Mononuclear cell (primary cell): ENCODE results near the gene SERPINF2. TPM values are rescaled to one million over a fixed set of nuclear protein-coding genes. Genes with fewer than 3 reads are reported as not detected.
"Not testable (repeated sequence)": the region's sequence is repeated elsewhere in the genome, so short reads cannot be mapped to it uniquely, and the experiment has no call there.

Experiments
- H3K27me3 ChIP-seq: 2 replicates; pipeline ENCODE4 v1.6.0; 2011; ENCODE audit warnings: low read length, control low read depth; ENCODE audit not compliant: insufficient read depth
- H3K4me1 ChIP-seq: 2 replicates; pipeline ENCODE4 v1.5.1; 2011; ENCODE audit warnings: mild to moderate bottlenecking, low read length, control low read depth; ENCODE audit not compliant: insufficient read depth
- H3K4me3 ChIP-seq: 2 replicates; pipeline ENCODE4 v1.5.1; 2011; ENCODE audit warnings: mild to moderate bottlenecking, low read length, moderate library complexity
- H3K9me3 ChIP-seq: 2 replicates; pipeline ENCODE4 v1.5.1; 2011; ENCODE audit warnings: low read depth, mild to moderate bottlenecking, control low read depth, low read length
- total RNA-seq: library from RNA; depleted of rRNA; stranded (reverse); fragments of >200 nt; gene quantifications from one replicate; pipeline ENCODE4 v1.2.3, GENCODE V29; 2012

The SERPINF2 gene
- total RNA-seq, 1 donor, result 0.52 TPM

DNA sequence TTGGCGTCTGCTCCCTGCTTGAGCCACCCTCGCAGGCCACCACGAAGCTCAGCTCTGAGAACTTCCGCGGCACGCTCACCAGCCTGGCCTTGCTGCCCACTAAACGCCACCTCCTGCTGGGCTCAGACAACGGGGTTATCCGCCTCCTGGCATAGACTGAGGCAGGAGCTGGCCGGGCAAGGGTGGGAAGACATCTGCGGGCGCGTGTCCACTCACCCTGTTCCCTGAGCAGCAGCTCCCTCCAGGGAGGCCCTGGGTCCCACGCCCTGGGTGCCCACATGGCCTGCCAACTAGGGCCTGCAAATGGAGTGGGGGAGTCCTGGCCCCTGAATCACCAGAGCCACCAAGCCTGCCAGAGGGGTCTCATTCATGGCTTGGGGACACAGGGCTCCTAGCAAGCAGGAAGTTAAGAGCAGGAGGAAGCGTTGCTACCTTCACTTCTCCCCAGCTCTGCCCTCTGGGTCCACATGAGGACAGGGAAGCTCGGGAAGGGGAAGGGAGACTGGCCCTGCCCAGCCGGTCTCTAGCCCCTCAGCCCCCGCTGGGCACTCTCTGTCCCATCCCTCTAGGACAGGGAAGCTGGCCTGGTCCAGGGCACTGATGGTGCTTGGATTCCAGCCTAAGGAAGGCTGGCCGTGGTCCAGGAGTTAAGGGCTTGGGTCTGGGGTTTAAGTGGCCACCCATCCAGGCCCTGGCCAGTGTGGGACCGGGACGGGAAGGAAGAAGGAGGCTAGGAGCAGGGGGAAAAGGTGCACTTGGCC lies 5.0 kb upstream of the SERPINF2 start:
- H3K4me1 ChIP-seq, result no peaks in the 10 kb centered on the region
- no peaks in the 10 kb centered on the region for H3K9me3 ChIP-seq
- no peak overlapping the region for H3K4me3 ChIP-seq
- no peaks in the 10 kb centered on the region for H3K27me3 ChIP-seq

DNA sequence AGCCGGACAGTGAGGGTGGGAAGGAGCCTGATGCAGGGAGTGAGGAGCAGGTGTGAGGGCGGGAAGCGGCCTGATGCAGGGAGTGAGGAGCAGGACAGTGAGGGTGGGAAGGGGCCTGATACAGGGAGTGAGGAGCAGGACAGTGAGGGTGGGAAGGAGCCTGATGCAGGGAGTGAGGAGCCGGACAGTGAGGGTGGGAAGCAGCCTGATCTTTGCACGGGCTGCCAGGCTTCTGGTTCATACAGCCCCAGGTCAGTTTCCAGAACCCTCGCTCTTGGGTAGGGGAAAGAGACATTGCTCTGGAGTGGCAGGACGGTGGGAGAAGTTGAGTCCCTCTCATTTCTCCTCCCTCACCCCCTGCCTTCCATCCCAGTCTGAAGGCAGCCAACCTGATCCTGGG lies 772 bp upstream of the SERPINF2 start:
- H3K4me1 ChIP-seq, result not testable (repeated sequence)

DNA sequence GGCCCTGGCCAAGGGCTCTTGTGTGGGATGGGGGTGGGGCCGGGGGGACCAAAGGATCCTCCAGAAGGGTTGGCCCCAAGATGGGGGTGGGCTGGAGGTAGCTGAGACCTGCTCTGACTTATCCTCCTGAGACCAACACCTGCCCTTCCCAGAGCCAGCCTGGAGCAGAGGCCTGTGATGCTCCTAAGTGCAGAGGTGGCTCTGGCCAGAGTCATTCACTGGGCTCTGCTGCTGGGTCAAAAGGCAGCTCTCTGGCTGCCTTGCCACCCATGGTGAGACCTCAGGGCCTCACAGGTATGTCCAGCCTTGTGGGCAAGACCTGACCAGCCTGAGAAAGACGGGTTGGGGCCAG lies 393 bp downstream of the SERPINF2 start:
- Histone ChIP-seq H3K4me3 (no peak overlapping the region), H3K4me1 (no peaks in the 10 kb centered on the region)

More for the DNA sequence above, 772 bp upstream of the SERPINF2 start:
- not testable (repeated sequence) for H3K4me3 ChIP-seq, H3K9me3 ChIP-seq, H3K27me3 ChIP-seq

DNA sequence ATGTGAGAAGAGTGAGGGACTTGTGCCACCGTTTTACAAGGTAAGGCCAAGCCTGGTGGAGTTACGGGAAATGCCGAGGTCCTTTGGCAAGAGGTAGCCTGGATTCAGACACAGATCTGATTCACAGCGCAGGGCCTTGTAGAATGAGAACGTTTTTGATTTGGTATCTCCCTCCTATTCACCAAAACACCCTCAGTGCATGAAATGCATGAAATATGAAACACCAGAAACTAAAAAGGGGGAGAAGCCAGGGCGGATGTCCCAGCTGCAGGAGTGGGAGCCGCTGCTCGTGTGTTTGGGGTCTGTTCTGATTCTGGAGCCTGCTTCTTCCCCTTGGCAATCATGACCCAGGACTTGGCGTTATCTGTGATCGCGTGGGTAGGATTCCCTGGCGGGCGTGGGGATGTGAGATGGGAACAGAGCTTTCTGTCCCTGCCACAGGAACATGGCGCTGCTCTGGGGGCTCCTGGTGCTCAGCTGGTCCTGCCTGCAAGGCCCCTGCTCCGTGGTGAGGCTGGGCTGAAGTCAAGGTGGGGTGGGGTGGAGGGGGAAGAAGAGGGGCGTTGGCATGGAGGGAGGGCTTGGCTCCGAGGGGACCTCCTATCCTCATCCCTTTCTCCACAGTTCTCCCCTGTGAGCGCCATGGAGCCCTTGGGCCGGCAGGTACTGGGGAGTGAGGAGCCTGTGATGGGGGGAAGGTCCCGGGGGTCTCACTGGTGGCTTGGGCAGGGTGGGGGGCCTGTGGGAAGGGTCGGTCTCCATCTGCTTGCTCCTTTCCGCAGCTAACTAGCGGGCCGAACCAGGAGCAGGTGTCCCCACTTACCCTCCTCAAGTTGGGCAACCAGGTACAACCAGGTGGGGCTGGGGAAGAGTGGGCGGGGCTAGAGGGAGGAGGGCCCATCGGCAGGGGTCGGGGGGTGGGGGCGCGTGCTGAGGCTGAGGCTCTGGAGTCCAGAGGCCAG lies 2.2 kb downstream of the SERPINF2 start:
- H3K4me1 ChIP-seq, result no peaks in the 10 kb centered on the region
- H3K9me3 ChIP-seq, result no peaks in the 10 kb centered on the region
- H3K4me3 ChIP-seq, result no peak overlapping the region
- no peaks in the 10 kb centered on the region for H3K27me3 ChIP-seq

More for the DNA sequence above, 393 bp downstream of the SERPINF2 start:
- Histone ChIP-seq H3K27me3 (no peaks in the 10 kb centered on the region), H3K9me3 (no peaks in the 10 kb centered on the region)

DNA sequence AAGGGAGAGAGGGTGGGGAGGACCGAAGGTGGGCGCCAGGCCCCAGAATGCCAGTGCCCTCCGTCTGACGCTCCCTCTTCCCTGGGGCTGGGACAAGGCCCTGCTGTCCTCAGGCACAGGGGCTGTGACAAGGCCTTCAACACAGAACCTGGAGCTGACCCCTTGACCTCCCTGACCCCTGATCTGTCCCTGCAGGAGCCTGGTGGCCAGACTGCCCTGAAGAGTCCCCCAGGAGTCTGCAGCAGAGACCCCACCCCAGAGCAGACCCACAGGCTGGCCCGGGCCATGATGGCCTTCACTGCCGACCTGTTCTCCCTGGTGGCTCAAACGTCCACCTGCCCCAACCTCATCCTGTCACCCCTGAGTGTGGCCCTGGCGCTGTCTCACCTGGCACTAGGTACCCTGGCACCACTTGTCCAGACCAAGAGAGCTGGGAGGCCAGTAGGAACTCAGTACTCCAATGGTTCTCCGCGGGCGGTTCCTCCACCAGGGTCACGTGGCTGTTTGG lies 2.9 kb downstream of the SERPINF2 start:
- no peak overlapping the region for H3K4me3 ChIP-seq
- no peaks in the 10 kb centered on the region for H3K4me1 ChIP-seq
- no peaks in the 10 kb centered on the region for H3K9me3 ChIP-seq
- no peaks in the 10 kb centered on the region for H3K27me3 ChIP-seq

DNA sequence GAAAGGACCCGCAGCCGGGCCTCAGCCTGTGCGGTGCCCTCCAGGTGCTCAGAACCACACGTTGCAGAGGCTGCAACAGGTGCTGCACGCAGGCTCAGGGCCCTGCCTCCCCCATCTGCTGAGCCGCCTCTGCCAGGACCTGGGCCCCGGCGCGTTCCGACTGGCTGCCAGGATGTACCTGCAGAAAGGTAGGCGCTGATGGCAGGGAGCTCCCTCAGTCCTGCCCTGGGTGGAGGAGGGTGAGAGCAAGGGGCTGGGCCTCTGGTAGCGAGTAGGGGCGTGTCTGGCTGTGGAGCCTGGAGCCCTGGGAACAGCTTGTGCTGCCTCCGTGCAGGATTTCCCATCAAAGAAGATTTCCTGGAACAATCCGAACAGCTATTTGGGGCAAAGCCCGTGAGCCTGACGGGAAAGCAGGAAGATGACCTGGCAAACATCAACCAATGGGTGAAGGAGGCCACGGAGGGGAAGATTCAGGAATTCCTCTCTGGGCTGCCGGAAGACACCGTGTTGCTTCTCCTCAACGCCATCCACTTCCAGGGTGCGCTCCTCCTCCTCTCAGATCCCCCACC lies 4.4 kb downstream of the SERPINF2 start:
- Histone ChIP-seq H3K4me1 (peaks cover 4% of the 10 kb centered on the region), H3K4me3 (no peak overlapping the region), H3K9me3 (no peaks in the 10 kb centered on the region), H3K27me3 (no peaks in the 10 kb centered on the region)

DNA sequence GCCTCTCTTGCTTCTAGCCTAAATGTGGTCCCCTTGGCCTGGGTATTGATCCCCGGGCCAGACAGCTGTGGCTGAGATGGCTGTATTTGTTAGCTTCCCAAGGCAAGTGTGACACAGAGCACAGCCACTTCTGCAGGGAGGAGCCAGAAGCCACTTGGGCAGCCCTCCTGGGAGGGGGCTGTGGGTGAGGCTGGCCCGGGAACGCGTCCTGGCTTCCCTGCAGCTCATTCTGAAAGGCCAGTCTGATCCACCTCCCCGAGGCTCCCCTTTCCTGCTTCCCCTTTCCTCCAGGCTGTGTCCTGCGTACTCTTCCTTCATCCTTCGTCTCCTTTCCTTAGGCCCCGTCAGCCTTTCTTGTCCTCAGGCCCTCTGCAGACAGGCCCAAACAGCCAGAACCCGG lies 8.0 kb downstream of the SERPINF2 start:
- Histone ChIP-seq H3K4me3 (no peak overlapping the region), H3K27me3 (no peaks in the 10 kb centered on the region), H3K4me1 (peaks cover 19% of the 10 kb centered on the region), H3K9me3 (no peaks in the 10 kb centered on the region)

DNA sequence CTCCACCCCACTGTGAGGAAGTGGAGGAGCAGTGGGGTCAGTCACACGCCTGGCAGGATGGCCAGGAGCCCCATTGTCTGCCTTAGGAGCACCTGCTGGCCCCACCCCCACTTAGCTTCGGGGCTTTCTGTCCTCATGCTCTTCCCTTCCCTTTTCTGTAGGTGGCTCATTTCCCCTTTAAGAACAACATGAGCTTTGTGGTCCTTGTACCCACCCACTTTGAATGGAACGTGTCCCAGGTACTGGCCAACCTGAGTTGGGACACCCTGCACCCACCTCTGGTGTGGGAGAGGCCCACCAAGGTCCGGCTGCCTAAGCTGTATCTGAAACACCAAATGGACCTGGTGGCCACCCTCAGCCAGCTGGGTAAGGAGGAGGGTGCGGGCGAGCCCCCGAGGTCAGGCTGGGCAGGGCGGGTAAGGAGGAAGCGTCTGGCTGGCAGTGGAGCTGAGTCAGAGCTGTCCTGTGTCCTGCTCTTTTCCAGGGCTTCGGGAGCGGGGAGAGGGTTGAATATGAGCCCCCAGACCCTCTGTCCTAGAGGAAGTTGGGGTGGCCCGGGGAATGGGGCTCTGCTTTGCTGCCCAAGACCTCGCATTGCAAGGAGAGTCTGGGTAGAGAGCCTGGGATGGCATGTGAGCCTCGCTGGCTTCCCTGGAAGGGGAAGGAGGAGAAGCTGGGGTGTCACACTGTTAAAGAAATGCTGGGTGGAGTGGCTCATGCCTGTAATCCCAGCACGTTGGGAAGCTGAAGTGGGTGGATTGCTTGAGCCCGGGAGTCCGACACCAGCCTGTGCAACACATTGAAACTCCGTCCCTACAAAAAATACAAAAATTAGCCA lies 10.0 kb downstream of the SERPINF2 start:
- no peaks in the 10 kb centered on the region for H3K27me3 ChIP-seq
- no peaks in the 10 kb centered on the region for H3K9me3 ChIP-seq
- H3K4me3 ChIP-seq, result no peak overlapping the region
- peaks cover 19% of the 10 kb centered on the region for H3K4me1 ChIP-seq

DNA sequence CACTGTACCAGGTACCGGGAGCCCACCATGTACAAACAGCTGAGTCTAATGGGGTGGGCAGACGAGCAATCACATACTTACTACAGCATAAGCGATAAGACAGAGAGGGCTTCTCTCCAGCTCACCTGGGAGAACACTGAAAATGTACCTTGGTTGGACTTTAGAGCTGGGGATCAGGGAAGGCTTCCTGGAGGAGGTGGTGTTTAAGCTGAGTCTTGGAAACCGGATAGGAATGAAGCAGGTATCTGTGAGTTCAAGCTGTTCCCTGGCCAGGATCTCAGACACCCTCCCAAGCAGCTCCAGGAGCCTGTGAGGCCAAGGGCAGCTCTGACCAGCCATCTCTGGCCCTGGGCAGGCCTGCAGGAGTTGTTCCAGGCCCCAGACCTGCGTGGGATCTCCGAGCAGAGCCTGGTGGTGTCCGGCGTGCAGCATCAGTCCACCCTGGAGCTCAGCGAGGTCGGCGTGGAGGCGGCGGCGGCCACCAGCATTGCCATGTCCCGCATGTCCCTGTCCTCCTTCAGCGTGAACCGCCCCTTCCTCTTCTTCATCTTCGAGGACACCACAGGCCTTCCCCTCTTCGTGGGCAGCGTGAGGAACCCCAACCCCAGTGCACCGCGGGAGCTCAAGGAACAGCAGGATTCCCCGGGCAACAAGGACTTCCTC lies 11.2 kb downstream of the SERPINF2 start:
- no peaks in the 10 kb centered on the region for H3K27me3 ChIP-seq
- H3K4me3 ChIP-seq, result no peak overlapping the region
- peaks cover 21% of the 10 kb centered on the region for H3K4me1 ChIP-seq
- H3K9me3 ChIP-seq, result no peaks in the 10 kb centered on the region

DNA sequence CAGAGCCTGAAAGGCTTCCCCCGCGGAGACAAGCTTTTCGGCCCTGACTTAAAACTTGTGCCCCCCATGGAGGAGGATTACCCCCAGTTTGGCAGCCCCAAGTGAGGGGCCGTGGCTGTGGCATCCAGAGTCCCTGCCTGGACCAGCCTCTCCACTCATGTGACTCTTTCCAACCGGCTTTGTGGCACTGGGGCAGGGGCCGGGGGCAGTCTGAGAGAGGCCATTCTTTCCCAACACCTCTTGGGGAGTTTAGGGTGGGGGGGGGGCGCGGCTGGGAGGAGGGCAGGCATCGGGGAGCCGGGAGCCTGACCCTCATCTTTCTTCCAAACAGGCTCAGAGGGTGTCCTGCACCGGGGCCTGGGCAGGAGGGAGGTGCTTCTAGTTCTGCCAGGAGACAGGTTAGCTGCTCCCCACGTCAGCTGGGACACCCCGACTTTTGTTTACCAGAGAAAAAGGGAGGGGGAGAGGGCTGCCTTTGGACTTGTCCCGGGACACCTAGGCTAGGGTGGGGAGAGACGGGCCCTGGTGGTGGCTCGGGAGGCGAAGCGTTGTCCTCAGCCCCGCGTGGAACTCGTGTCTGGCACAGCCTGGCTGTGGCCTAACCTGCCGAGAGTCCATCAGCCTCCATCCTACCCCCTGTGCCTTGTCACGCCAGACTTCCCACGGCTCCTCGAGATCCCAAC lies 11.9 kb downstream of the SERPINF2 start:
- Histone ChIP-seq H3K4me1 (peaks cover 28% of the 10 kb centered on the region), H3K27me3 (no peaks in the 10 kb centered on the region), H3K4me3 (no peak overlapping the region), H3K9me3 (no peaks in the 10 kb centered on the region)

DNA sequence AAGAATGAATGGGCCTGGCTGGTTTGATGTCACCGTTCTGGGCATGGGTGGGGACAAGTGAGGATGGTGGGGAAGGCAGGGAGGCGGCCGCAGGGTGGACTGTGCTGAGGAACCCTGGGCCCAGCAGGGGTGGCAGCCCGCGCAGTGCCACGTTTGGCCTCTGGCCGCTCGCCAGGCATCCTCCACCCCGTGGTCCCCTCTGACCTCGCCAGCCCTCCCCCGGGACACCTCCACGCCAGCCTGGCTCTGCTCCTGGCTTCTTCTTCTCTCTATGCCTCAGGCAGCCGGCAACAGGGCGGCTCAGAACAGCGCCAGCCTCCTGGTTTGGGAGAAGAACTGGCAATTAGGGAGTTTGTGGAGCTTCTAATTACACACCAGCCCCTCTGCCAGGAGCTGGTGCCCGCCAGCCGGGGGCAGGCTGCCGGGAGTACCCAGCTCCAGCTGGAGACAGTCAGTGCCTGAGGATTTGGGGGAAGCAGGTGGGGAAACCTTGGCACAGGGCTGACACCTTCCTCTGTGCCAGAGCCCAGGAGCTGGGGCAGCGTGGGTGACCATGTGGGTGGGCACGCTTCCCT lies 12.7 kb downstream of the SERPINF2 start:
- Histone ChIP-seq H3K4me3 (no peak overlapping the region), H3K27me3 (no peaks in the 10 kb centered on the region)

DNA sequence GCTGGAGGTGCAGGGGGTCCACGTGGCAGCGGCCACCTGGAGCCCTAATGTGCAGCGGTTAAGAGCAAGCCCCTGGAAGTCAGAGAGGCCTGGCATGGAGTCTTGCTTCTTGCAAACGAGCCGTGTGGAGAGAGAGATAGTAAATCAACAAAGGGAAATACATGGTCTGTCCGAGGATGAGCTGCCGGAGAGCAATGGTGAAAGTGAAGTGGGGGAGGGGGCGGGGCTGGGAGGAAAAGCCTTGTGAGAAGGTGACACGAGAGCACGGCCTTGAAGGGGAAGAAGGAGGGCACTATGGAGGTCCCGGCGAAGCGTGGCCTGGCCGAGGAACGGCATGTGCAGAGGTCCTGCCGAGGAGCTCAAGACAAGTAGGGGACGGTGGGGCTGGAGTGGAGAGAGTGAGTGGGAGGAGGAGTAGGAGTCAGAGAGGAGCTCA lies 13.2 kb downstream of the SERPINF2 start:
- Histone ChIP-seq H3K9me3 (no peaks in the 10 kb centered on the region), H3K4me1 (peaks cover 31% of the 10 kb centered on the region), H3K4me3 (no peak overlapping the region), H3K27me3 (no peaks in the 10 kb centered on the region)

More for the DNA sequence above, 12.7 kb downstream of the SERPINF2 start:
- peaks cover 31% of the 10 kb centered on the region for H3K4me1 ChIP-seq
- H3K9me3 ChIP-seq, result no peaks in the 10 kb centered on the region

DNA sequence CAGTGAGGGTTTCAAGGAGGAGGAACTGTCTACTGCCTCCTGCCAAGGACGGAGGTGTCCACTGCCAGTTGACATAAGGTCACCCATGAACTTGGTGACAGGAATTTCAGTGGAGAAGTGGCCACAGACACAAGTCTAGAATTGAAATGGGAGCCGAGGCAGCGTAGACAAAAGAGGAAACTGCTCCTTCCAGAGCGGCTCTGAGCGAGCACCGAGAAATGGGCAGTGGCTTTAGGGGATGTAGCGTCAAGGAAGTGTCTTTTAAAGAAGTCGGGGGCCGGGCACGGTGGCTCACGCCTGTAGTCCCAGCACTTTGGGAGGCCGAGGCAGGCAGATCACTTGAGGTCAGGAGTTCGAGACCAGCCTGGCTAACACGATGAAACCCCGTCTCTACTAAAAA lies 16.1 kb downstream of the SERPINF2 start:
- H3K9me3 ChIP-seq, result no peaks in the 10 kb centered on the region
- peaks cover 40% of the 10 kb centered on the region for H3K4me1 ChIP-seq
- no peak overlapping the region for H3K4me3 ChIP-seq
- H3K27me3 ChIP-seq, result no peaks in the 10 kb centered on the region
